HG02798 (cell line): ENCODE data around the gene ADIRF.
"Not testable (repeated sequence)": the region's sequence is repeated elsewhere in the genome, so short reads cannot be mapped to it uniquely, and the experiment has no call there.

Source experiments
- ATAC-seq: cut with Tn5 transposase; IDR thresholded peaks from one replicate; pipeline ENCODE4 v1.9.1; 2021; ENCODE audit warnings: mild to moderate bottlenecking; ENCODE audit not compliant: unreplicated experiment, poor library complexity

Gene ADIRF

DNA sequence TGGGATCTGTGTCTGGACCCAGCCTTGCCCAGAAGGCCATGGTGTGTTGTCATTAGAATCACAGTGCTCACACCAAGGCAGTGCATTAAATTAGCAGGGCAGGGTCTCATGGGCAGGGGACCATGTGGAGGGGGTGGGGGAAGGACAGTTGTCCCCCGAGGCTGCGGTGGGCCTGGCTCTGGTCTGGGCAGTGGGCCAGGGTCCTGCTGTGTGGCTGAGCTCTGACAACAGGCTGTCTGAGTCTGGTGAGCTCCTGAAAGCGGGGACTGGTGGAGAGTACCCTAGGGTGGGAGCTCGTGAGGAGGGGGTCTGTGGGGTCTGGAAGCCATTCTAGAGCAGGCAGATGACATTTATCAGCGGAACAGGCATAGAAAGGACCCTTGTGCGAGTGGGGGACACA, 49.8 kb downstream of the ADIRF start:
- ATAC-seq = not testable (repeated sequence)

DNA sequence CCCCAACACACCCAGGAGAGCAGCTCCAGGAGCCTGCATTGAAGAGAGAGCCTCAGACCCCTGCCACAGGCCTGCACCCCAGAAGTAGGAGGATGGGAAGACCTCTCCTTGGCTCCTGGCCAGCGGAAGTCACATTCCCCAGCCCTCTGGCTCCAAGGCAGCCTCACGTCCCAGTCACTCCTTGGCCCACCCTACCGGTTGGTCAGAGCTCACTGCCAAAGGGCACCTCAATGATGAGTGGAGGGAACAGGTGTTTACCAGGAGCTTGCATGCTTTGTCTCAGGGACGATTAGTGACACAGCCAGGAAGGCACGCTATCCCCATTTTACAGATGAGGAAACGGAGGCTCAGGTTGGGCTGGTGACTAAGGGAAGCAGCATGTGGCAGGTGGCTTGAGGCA, 50.8 kb downstream of the ADIRF start:
- not testable (repeated sequence) for ATAC-seq

GRCh38 chr10:87019504-87019903, 51.2 kb downstream of the ADIRF start:
- not testable (repeated sequence) for ATAC-seq

DNA sequence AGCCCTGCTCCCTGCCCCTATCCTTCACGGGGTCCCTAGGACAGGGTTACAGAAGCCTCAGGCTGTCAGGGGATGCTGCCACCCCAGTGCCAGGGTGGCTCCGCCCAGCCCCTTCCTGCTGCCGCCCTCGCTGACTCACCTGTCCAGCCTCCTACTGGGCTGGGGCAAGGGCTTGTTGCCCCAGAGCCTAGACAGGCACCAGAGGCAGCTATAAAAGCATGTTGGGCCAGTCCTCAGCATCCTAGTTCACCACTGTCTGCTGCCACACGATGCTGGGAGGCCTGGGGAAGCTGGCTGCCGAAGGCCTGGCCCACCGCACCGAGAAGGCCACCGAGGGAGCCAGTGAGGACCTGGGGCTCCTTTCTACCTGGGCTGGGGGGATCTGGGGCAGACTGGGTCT, 51.8 kb downstream of the ADIRF start, which contains the start of gene FAM25A:
TSS of gene FAM25A (plus strand) at position 239 of the 400 bp plus-strand sequence. CDS start at position 270, 31 bp downstream.
- not testable (repeated sequence) for ATAC-seq
